Tongue (tissue), 2 donors: ENCODE measurements around the gene CDH11. TPM values are rescaled to one million over a fixed set of nuclear protein-coding genes. Genes with fewer than 3 reads are reported as not detected.

Experiments
- DNase-seq: peaks from one replicate; pipeline ENCODE4 v3.0.0-alpha.2; 2015
- total RNA-seq: library from RNA; depleted of rRNA; stranded (reverse); fragments of >200 nt; gene quantifications from one replicate; pipeline ENCODE4 v1.2.3, GENCODE V29; 2014

Gene CDH11
- total RNA-seq, 1 donor from 2014 or later = 60.6 TPM

- no peak for DNase-seq
These were observed 52.1 kb downstream of the CDH11 start for GRCh38 chr16:65069766-65070165.

- DNase-seq = no peak
These were observed 52.8 kb downstream of the CDH11 start for GRCh38 chr16:65069065-65069464.

- peak; percentile 45 for DNase-seq
These were observed 53.6 kb downstream of the CDH11 start for GRCh38 chr16:65068151-65068740.

- no peak for DNase-seq
These were observed 55.2 kb downstream of the CDH11 start for GRCh38 chr16:65066651-65067050.

GRCh38 chr16:65065031-65065430, 56.8 kb downstream of the CDH11 start:
- no peak for DNase-seq

GRCh38 chr16:65064131-65064530, 57.7 kb downstream of the CDH11 start:
- no peak for DNase-seq

GRCh38 chr16:65062736-65063583, 58.9 kb downstream of the CDH11 start:
- DNase-seq = no peak

- no peak for DNase-seq
These were observed 59.8 kb downstream of the CDH11 start for GRCh38 chr16:65061935-65062518.

- no peak for DNase-seq
These were observed 60.6 kb downstream of the CDH11 start for GRCh38 chr16:65061263-65061662.

GRCh38 chr16:65059406-65059980, 62.4 kb downstream of the CDH11 start:
- no peak for DNase-seq

GRCh38 chr16:65057184-65057583, 64.7 kb downstream of the CDH11 start:
- DNase-seq = no peak

GRCh38 chr16:65054457-65054856, 67.4 kb downstream of the CDH11 start:
- no peak for DNase-seq

GRCh38 chr16:65049679-65050078, 72.2 kb downstream of the CDH11 start:
- no peak for DNase-seq

GRCh38 chr16:65045961-65046360, 75.9 kb downstream of the CDH11 start:
- no peak for DNase-seq

- DNase-seq = no peak
These were observed 77.0 kb downstream of the CDH11 start for GRCh38 chr16:65044873-65045272.

GRCh38 chr16:65044026-65044425, 77.8 kb downstream of the CDH11 start:
- DNase-seq = no peak

GRCh38 chr16:65042438-65043365, 79.2 kb downstream of the CDH11 start:
- DNase-seq = peak; percentile 71

- DNase-seq = no peak
These were observed 80.2 kb downstream of the CDH11 start for GRCh38 chr16:65041667-65042066.

GRCh38 chr16:65038100-65038499, 83.8 kb downstream of the CDH11 start:
- DNase-seq = no peak

- no peak for DNase-seq
These were observed 84.3 kb downstream of the CDH11 start for GRCh38 chr16:65037556-65037955.

GRCh38 chr16:65034915-65035314, 86.9 kb downstream of the CDH11 start:
- DNase-seq = no peak

- DNase-seq = no peak
These were observed 89.5 kb downstream of the CDH11 start for GRCh38 chr16:65032387-65032786.
